Endometrium (tissue), 2 donors: ENCODE data around the gene XXYLT1.

Experiments used
- FAIRE-seq: peaks from 2 replicates; lab custom pipeline; 2012; peaks lifted over from hg19 to GRCh38; lab: Jason Lieb, UNC
- donor health status: control.
- donor health status: control.

The XXYLT1 gene

GRCh38 chr3:195151402-195151801 is 119.6 kb downstream of the XXYLT1 start:
- FAIRE-seq = no peak

GRCh38 chr3:195150181-195151118 is 120.5 kb downstream of the XXYLT1 start:
- no peak for FAIRE-seq

GRCh38 chr3:195149292-195150030 is 121.5 kb downstream of the XXYLT1 start:
- FAIRE-seq = no peak

GRCh38 chr3:195148549-195148948 is 122.4 kb downstream of the XXYLT1 start:
- FAIRE-seq = no peak

GRCh38 chr3:195147649-195148080 is 123.3 kb downstream of the XXYLT1 start:
- FAIRE-seq = no peak

- FAIRE-seq = no peak
Observed at GRCh38 chr3:195146131-195146530, 124.8 kb downstream of the XXYLT1 start.

- no peak for FAIRE-seq
Observed at GRCh38 chr3:195145579-195145978, 125.4 kb downstream of the XXYLT1 start.

GRCh38 chr3:195143221-195143620 is 127.7 kb downstream of the XXYLT1 start:
- FAIRE-seq = peak; percentile 21

GRCh38 chr3:195142519-195142918 is 128.4 kb downstream of the XXYLT1 start:
- FAIRE-seq = no peak

- no peak for FAIRE-seq
Observed at GRCh38 chr3:195140816-195141793, 129.9 kb downstream of the XXYLT1 start.

- no peak for FAIRE-seq
Observed at GRCh38 chr3:195140410-195140809, 130.5 kb downstream of the XXYLT1 start.

- no peak for FAIRE-seq
Observed at GRCh38 chr3:195139876-195140240, 131.1 kb downstream of the XXYLT1 start.

- FAIRE-seq = no peak
Observed at GRCh38 chr3:195139091-195139875, 131.7 kb downstream of the XXYLT1 start.

- no peak for FAIRE-seq
Observed at GRCh38 chr3:195137638-195138588, 133.0 kb downstream of the XXYLT1 start.

- FAIRE-seq = no peak
Observed at GRCh38 chr3:195135917-195136316, 135.0 kb downstream of the XXYLT1 start.

GRCh38 chr3:195134431-195134830 is 136.5 kb downstream of the XXYLT1 start:
- no peak for FAIRE-seq

- no peak for FAIRE-seq
Observed at GRCh38 chr3:195133462-195133861, 137.5 kb downstream of the XXYLT1 start.

GRCh38 chr3:195133013-195133412 is 137.9 kb downstream of the XXYLT1 start:
- no peak for FAIRE-seq

- FAIRE-seq = no peak
Observed at GRCh38 chr3:195131176-195131575, 139.8 kb downstream of the XXYLT1 start.
